Panc1 (cell line): ENCODE results near the gene ERN1. TPM values are rescaled to one million over a fixed set of nuclear protein-coding genes. Genes with fewer than 3 reads are reported as not detected.

ENCODE experiments used
- ATAC-seq: fragments of 200-7000 bp; cut with Tn5 transposase; 2 replicates; pipeline ENCODE4 v1.9.1; 2020; ENCODE audit warnings: mild to moderate bottlenecking, moderate library complexity
- BruUV-seq: library from RNA; stranded (reverse); fragments of 400-500 nt; replicated peaks from 2 replicates; lab custom pipeline; 2021; lab: Mats Ljungman, UMichigan
- CTCF ChIA-PET: fragments of 300-600 bp; sonication (Branson Sonifier 250); formaldehyde crosslinking; loops from one replicate; lab custom pipeline; 2022; ENCODE audit warnings: antibody characterized with exemption; lab: Charles Lee
- POLR2A ChIA-PET: fragments of 300-600 bp; sonication (Branson Sonifier 250); formaldehyde crosslinking; loops from one replicate; lab custom pipeline; 2022; ENCODE audit warnings: antibody characterized with exemption; lab: Charles Lee
- DNase-seq: peaks from one replicate; pipeline ENCODE4 v3.0.0-alpha.2; 2010; ENCODE audit warnings: low read depth, low spot score
- H3K27ac ChIP-seq: 2 replicates; pipeline ENCODE4 v1.5.1; 2011; ENCODE audit warnings: mild to moderate bottlenecking, low read length, inconsistent platforms
- H3K27me3 ChIP-seq: fragments of 200-500 bp; sonication (Bioruptor generic); 2 replicates; pipeline ENCODE4 v1.6.0; 2014; ENCODE audit warnings: low read length, inconsistent platforms; ENCODE audit not compliant: control insufficient read depth, insufficient read depth
- H3K36me3 ChIP-seq: fragments of 200-500 bp; sonication (Bioruptor generic); 2 replicates; pipeline ENCODE4 v1.5.1; 2014; ENCODE audit warnings: inconsistent platforms, mild to moderate bottlenecking, low read length, moderate library complexity; ENCODE audit not compliant: control insufficient read depth, insufficient read depth
- H3K4me1 ChIP-seq: 2 replicates; pipeline ENCODE4 v1.5.1; 2011; ENCODE audit warnings: inconsistent platforms, mild to moderate bottlenecking, low read length, moderate library complexity; ENCODE audit not compliant: control insufficient read depth, insufficient read depth
- H3K4me3 ChIP-seq, 2 experiments: 2 replicates each; pipeline ENCODE4 v1.5.1; 2011 to 2012; ENCODE audit warnings: low read depth in 2 of 2, low read length in 2 of 2, mild to moderate bottlenecking in 2 of 2, inconsistent platforms in 1 of 2, moderate library complexity in 1 of 2
- H3K9me3 ChIP-seq: fragments of 200-500 bp; sonication (Bioruptor generic); 2 replicates; pipeline ENCODE4 v1.5.1; 2014; ENCODE audit warnings: low read depth, mild to moderate bottlenecking, inconsistent platforms, low read length, moderate library complexity; ENCODE audit not compliant: control insufficient read depth, insufficient read depth
- CTCF ChIP-seq: fragments of 450-650 bp; IDR thresholded peaks from 2 replicates; pipeline ENCODE4 v1.5.1; 2017; ENCODE audit warnings: mild to moderate bottlenecking
- POLR2AphosphoS5 ChIP-seq: IDR thresholded peaks from 2 replicates; pipeline ENCODE4 v1.6.1; 2012; ENCODE audit warnings: mild to moderate bottlenecking, low read depth, low read length, moderate library complexity
- SIN3A ChIP-seq: IDR thresholded peaks from 2 replicates; pipeline ENCODE4 v1.6.1; 2012; ENCODE audit warnings: low read depth, mild to moderate bottlenecking, low read length, moderate library complexity, borderline replicate concordance; ENCODE audit not compliant: insufficient read depth
- TCF7L2 ChIP-seq: IDR thresholded peaks from 2 replicates; pipeline ENCODE4 v1.6.1; 2011; ENCODE audit warnings: mild to moderate bottlenecking, low read depth, low read length, inconsistent platforms
- in situ Hi-C: cut with HindIII; loops from 2 replicates; pipeline ENCODE4 v1.10.0; 2016; ENCODE audit warnings: low sequenced_read_pairs, low pct_unique_long_range_greater_than_20kb
- intact Hi-C: fragments of 100-400 bp; cut with micrococcal nuclease; formaldehyde crosslinking; loops from one replicate; pipeline ENCODE4 v1.10.0; 2022; ENCODE audit not compliant: unreplicated experiment
- total RNA-seq: library from RNA; stranded (reverse); gene quantifications from one replicate; pipeline ENCODE4 v1.2.1, GENCODE V29; 2021; ENCODE audit not compliant: unreplicated experiment
- TF ChIP-seq, protein P1 (sequence below), 2 experiments: IDR thresholded peaks; 2 replicates each; pipeline ENCODE4 v1.6.1; 2011 to 2012; ENCODE audit warnings: low read depth in 2 of 2, control low read depth in 1 of 2, low read length in 1 of 2, mild to moderate bottlenecking in 1 of 2, moderate library complexity in 1 of 2; ENCODE audit not compliant: insufficient read depth in 1 of 2

Gene ERN1
- total RNA-seq, 1 experiment from 2014 or later: 12.1 TPM

GRCh38 chr17:64036198-64036922, 93.6 kb downstream of the ERN1 start:
- Histone ChIP-seq H3K4me1 (no peaks in the 10 kb centered on the region), H3K27ac (no peak overlapping the region), H3K27me3 (no peaks in the 10 kb centered on the region), H3K9me3 (no peaks in the 10 kb centered on the region), H3K4me3 (no peak overlapping the region), H3K36me3 (no peaks in the 10 kb centered on the region)
- intact Hi-C loops (no loop called here), in situ Hi-C loops (no loop called here)
- ChIA-PET POLR2A (no interaction called here), CTCF (no interaction called here)
- BruUV-seq: no TSS peak
- TF ChIP-seq, protein P1, sequence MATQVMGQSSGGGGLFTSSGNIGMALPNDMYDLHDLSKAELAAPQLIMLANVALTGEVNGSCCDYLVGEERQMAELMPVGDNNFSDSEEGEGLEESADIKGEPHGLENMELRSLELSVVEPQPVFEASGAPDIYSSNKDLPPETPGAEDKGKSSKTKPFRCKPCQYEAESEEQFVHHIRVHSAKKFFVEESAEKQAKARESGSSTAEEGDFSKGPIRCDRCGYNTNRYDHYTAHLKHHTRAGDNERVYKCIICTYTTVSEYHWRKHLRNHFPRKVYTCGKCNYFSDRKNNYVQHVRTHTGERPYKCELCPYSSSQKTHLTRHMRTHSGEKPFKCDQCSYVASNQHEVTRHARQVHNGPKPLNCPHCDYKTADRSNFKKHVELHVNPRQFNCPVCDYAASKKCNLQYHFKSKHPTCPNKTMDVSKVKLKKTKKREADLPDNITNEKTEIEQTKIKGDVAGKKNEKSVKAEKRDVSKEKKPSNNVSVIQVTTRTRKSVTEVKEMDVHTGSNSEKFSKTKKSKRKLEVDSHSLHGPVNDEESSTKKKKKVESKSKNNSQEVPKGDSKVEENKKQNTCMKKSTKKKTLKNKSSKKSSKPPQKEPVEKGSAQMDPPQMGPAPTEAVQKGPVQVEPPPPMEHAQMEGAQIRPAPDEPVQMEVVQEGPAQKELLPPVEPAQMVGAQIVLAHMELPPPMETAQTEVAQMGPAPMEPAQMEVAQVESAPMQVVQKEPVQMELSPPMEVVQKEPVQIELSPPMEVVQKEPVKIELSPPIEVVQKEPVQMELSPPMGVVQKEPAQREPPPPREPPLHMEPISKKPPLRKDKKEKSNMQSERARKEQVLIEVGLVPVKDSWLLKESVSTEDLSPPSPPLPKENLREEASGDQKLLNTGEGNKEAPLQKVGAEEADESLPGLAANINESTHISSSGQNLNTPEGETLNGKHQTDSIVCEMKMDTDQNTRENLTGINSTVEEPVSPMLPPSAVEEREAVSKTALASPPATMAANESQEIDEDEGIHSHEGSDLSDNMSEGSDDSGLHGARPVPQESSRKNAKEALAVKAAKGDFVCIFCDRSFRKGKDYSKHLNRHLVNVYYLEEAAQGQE (IDR thresholded peaks at IDR 0.05; ENCODE audit: insufficient read depth in 1 of 2, low read depth in 2 of 2, low read length in 1 of 2): no peak
- no peak for TF ChIP-seq TCF7L2
- no peak for TF ChIP-seq SIN3A
- TF ChIP-seq POLR2AphosphoS5: no peak
- TF ChIP-seq CTCF: no peak
- ATAC-seq (no peak), DNase-seq (no peak)

DNA sequence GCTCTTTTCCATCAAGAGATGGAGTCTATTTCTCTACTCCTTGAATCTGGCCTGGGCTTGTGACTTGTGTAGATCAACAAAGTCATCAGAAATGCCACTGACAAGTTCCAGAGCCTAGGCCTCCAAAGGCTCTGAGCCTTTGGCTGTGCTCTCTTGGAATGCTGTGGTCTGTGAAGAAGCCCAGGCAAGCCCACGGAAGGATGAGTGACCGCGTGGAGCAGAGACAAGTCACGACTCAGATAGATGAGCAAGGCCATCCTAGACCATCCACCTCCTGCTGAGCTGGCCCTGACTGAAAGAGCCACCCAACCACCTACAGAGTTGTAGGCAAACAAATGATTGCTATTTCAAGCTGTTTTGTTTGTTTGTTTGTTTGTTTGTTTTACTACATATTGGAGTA, 97.9 kb downstream of the ERN1 start:
- H3K4me3 ChIP-seq: no peak overlapping the region
- no TSS peak for BruUV-seq
- H3K9me3 ChIP-seq: no peaks in the 10 kb centered on the region
- DNase-seq (no peak), ATAC-seq (no peak)
- TF ChIP-seq CTCF (no peak), SIN3A (no peak), POLR2AphosphoS5 (no peak), TCF7L2 (no peak)
- TF ChIP-seq, protein P1 (IDR thresholded peaks at IDR 0.05; ENCODE audit: insufficient read depth in 1 of 2, low read depth in 2 of 2, low read length in 1 of 2): no peak
- no peaks in the 10 kb centered on the region for H3K27me3 ChIP-seq
- no peak overlapping the region for H3K27ac ChIP-seq
- H3K36me3 ChIP-seq: no peaks in the 10 kb centered on the region
- CTCF ChIA-PET: no interaction called here
- no peaks in the 10 kb centered on the region for H3K4me1 ChIP-seq
- in situ Hi-C loops (no loop called here), intact Hi-C loops (no loop called here)
- POLR2A ChIA-PET: no interaction called here
